Measurements from ENCODE around the gene MOV10L1.

GRCh38 chr22:50201191-50202129, 111.7 kb downstream of the MOV10L1 start:
- TF ChIP-seq, protein P1, sequence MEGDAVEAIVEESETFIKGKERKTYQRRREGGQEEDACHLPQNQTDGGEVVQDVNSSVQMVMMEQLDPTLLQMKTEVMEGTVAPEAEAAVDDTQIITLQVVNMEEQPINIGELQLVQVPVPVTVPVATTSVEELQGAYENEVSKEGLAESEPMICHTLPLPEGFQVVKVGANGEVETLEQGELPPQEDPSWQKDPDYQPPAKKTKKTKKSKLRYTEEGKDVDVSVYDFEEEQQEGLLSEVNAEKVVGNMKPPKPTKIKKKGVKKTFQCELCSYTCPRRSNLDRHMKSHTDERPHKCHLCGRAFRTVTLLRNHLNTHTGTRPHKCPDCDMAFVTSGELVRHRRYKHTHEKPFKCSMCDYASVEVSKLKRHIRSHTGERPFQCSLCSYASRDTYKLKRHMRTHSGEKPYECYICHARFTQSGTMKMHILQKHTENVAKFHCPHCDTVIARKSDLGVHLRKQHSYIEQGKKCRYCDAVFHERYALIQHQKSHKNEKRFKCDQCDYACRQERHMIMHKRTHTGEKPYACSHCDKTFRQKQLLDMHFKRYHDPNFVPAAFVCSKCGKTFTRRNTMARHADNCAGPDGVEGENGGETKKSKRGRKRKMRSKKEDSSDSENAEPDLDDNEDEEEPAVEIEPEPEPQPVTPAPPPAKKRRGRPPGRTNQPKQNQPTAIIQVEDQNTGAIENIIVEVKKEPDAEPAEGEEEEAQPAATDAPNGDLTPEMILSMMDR (conservative IDR thresholded peaks at IDR 0.05; ENCODE audit: low read depth in 2 of 2): no peak
- no peak for TF ChIP-seq POLR2AphosphoS5 (IDR thresholded peaks at IDR 0.05; ENCODE audit: low read depth)
- TF ChIP-seq REST (IDR thresholded peaks at IDR 0.05; ENCODE audit: unreplicated experiment): no peak
- no peak for TF ChIP-seq STAT1 (IDR thresholded peaks at IDR 0.05; ENCODE audit: unreplicated experiment)
- TF ChIP-seq CREB1 (CRISPR knock-in tag; IDR thresholded peaks at IDR 0.05; ENCODE audit: low read depth): no peak
- TF ChIP-seq EZH2phosphoT487 (IDR thresholded peaks at IDR 0.05; ENCODE audit: unreplicated experiment): no peak
- TF ChIP-seq ETS1 (IDR thresholded peaks at IDR 0.05): no peak
- no peak for TF ChIP-seq JUNB (IDR thresholded peaks at IDR 0.05; ENCODE audit: unreplicated experiment)
- TF ChIP-seq NANOG (IDR thresholded peaks at IDR 0.05; ENCODE audit: borderline replicate concordance): no peak
- no peak for TF ChIP-seq EZH2 (IDR thresholded peaks at IDR 0.05; ENCODE audit: low read depth, unreplicated experiment)
- TF ChIP-seq ZNF331 (CRISPR knock-in tag; IDR thresholded peaks at IDR 0.05; ENCODE audit: low read depth): no peak
- no peak for TF ChIP-seq ZNF114 (CRISPR knock-in tag; IDR thresholded peaks at IDR 0.05)
- no peak for TF ChIP-seq ZNF462 (CRISPR knock-in tag; IDR thresholded peaks at IDR 0.05)

All from GM23338 (cell line).